ENCODE measurements around the gene PRDM16.

DNA sequence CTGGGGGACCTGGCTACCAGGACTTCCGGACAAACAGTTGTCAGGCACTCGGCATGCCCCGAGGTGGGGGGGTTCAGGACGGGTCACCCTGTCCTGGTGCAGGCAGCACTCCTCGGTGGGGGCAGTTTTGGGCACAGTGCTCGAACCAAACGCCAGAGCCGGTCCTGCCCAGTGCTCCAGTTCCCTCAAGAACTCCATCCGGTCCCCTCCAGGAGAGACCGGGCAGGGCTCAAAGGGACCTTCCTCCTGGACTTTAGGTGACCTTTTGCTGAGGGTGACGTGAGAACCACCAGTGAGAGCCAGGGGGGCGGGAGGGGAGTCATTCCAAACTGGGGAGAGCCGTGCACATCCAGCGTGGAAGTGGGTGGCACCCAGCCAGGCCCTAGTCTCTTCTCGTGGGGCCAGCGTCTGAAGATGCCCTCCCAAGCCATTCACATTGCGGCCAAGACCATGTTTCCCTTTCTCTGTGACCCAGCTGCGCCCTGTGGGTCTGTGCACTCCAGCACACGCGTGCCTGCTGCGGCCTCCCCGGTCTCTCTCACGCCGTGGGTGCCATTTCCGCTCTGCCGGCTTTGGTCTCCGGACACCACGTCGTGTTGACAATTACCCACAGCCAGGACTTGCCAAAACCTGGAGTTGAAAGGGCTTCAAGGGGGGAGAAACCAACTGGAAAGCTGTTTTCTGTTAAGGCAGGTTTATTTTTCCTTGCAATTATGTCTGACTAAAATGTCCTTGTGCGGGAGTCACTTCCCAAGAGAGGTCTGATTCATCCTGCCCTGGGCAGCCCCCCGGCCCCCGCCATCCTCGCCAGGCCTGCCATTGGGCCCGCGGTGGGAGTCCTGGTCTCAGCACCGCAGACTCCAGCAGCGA, 206.7 kb downstream of the PRDM16 start:
- TF ChIP-seq, protein P1, sequence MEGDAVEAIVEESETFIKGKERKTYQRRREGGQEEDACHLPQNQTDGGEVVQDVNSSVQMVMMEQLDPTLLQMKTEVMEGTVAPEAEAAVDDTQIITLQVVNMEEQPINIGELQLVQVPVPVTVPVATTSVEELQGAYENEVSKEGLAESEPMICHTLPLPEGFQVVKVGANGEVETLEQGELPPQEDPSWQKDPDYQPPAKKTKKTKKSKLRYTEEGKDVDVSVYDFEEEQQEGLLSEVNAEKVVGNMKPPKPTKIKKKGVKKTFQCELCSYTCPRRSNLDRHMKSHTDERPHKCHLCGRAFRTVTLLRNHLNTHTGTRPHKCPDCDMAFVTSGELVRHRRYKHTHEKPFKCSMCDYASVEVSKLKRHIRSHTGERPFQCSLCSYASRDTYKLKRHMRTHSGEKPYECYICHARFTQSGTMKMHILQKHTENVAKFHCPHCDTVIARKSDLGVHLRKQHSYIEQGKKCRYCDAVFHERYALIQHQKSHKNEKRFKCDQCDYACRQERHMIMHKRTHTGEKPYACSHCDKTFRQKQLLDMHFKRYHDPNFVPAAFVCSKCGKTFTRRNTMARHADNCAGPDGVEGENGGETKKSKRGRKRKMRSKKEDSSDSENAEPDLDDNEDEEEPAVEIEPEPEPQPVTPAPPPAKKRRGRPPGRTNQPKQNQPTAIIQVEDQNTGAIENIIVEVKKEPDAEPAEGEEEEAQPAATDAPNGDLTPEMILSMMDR (optimal IDR thresholded peaks at IDR 0.05 in 1 of 3, IDR thresholded peaks at IDR 0.05 in 1 of 3, conservative IDR thresholded peaks at IDR 0.05 in 1 of 3; ENCODE audit: extremely low read depth in 1 of 3, insufficient read depth in 2 of 3, low read length in 3 of 3): no peak
- no peak for TF ChIP-seq EZH2 (IDR thresholded peaks at IDR 0.05; ENCODE audit: low read length)
